BJ (cell line): ENCODE results near the gene AGA. TPM values are rescaled to one million over a fixed set of nuclear protein-coding genes. Genes with fewer than 3 reads are reported as not detected.

Source experiments
- CTCF ChIA-PET: fragments of 350-600 bp; formaldehyde crosslinking; extraction: SDS; loops from one replicate; lab custom pipeline; 2021; ENCODE audit warnings: antibody characterized with exemption, inconsistent platforms; lab: Yijun Ruan, JAX
- POLR2A ChIA-PET: fragments of 300-600 bp; sonication (Branson Sonifier 250); formaldehyde crosslinking; extraction: SDS; loops from one replicate; lab custom pipeline; 2021; ENCODE audit warnings: antibody characterized with exemption; lab: Charles Lee
- DNase-seq: peaks from one replicate; pipeline ENCODE4 v3.0.0-alpha.2; 2011; ENCODE audit warnings: low read depth
- H3K27me3 ChIP-seq: 2 replicates; pipeline ENCODE4 v1.6.0; 2011; ENCODE audit warnings: low read length; ENCODE audit not compliant: control insufficient read depth, insufficient read depth
- H3K36me3 ChIP-seq: 2 replicates; pipeline ENCODE4 v1.5.1; 2011; ENCODE audit warnings: low read length; ENCODE audit not compliant: control insufficient read depth, insufficient read depth
- H3K4me3 ChIP-seq: 2 replicates; pipeline ENCODE4 v1.5.1; 2011; ENCODE audit warnings: low read depth, mild to moderate bottlenecking, control low read depth, low read length
- polyA plus RNA-seq: library from polyadenylated mRNA; depleted of rRNA; stranded (reverse); fragments of >200 nt; gene quantifications from 2 replicates; pipeline ENCODE4 v1.2.3, GENCODE V29; 2011
- TF ChIP-seq, protein P1 (sequence below): IDR thresholded peaks from 2 replicates; pipeline ENCODE4 v1.5.1; 2011; ENCODE audit warnings: low read depth, mild to moderate bottlenecking, control low read depth, inconsistent platforms, low read length, moderate library complexity; ENCODE audit not compliant: insufficient read depth

AGA gene
- polyA plus RNA-seq, 1 experiment, result 102 TPM

DNA sequence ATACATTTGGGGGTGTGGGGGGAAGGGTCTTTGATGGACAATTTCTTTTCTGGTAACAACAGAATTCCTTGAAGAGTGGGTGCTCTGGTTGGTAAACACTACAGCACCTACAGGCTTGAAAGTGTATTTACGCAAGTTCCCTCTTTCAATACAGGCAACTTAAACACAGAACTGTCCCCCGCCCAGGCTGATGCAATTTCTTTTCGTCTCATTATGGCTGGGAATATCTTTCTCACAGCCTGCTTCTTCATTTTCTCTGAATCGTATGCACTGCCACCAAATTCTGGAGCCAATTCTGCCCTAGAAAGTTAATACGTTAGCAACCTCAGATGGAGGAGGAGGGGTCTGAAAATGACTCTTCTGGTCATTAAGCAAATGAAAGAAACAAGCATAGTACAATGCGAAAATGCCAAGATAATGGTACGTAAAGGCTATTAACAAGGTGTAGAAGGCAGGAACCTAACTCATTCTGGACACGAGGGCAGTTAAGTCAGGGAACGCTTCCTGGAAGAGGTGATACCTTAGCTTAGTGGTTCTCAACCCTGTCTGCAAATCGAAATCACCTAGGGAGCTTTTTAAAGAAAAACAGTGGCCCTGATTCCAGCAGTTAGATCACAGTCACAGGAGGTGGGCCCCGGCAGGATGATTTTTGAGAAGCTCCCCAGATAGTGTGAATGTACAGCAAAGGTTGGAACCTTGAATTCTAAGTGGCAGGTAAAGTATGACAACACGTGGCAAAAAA is 1.0 kb downstream of the AGA start:
- peak overlapping the region; percentile 76 for H3K4me3 ChIP-seq
- ChIA-PET POLR2A (interaction anchor here (0.7 to 1.8 kb wide), 3 partner anchors 19 to 119 kb away, joined by 5 to 8 read pairs (median 7); no protein-coding TSS in a partner anchor), CTCF (interaction anchor here (1.0 to 1.6 kb wide), 3 partner anchors 59 to 192 kb away, joined by 3 read pairs; no protein-coding TSS in a partner anchor)
- TF ChIP-seq, protein P1, sequence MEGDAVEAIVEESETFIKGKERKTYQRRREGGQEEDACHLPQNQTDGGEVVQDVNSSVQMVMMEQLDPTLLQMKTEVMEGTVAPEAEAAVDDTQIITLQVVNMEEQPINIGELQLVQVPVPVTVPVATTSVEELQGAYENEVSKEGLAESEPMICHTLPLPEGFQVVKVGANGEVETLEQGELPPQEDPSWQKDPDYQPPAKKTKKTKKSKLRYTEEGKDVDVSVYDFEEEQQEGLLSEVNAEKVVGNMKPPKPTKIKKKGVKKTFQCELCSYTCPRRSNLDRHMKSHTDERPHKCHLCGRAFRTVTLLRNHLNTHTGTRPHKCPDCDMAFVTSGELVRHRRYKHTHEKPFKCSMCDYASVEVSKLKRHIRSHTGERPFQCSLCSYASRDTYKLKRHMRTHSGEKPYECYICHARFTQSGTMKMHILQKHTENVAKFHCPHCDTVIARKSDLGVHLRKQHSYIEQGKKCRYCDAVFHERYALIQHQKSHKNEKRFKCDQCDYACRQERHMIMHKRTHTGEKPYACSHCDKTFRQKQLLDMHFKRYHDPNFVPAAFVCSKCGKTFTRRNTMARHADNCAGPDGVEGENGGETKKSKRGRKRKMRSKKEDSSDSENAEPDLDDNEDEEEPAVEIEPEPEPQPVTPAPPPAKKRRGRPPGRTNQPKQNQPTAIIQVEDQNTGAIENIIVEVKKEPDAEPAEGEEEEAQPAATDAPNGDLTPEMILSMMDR, result no peak
- no peak for DNase-seq
- no peaks in the 10 kb centered on the region for H3K27me3 ChIP-seq
- H3K36me3 ChIP-seq, result peaks cover 2% of the 10 kb centered on the region; the same call in 1 of the 2 replicates

DNA sequence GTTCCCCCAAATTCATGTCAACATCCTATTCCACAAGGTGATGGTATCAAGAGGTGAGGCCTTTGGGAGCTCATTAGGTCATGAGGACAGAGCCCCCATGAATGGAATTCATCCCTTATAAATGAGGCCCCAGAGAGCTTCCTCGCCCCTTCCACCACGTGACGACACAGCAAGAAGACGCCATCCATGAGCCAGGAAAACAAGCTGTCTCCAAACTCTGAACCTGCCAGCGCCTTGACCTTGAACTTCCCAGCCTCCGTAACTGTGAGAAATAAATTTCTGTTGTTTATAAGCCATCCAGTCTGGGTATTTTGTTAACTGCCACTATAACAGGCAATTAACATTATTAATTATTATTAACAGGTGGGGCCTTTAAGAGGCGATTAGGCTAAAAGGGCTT is 5.8 kb downstream of the AGA start:
- TF ChIP-seq, protein P1, result no peak
- ChIA-PET CTCF (interaction anchor here (0.6 kb wide), 1 partner anchor 55 kb away, joined by 3 read pairs; no protein-coding TSS in a partner anchor), POLR2A (no interaction called here)
- no peak overlapping the region for H3K4me3 ChIP-seq
- H3K27me3 ChIP-seq, result no peaks in the 10 kb centered on the region
- DNase-seq, result no peak
- H3K36me3 ChIP-seq, result peaks cover 3% of the 10 kb centered on the region

DNA sequence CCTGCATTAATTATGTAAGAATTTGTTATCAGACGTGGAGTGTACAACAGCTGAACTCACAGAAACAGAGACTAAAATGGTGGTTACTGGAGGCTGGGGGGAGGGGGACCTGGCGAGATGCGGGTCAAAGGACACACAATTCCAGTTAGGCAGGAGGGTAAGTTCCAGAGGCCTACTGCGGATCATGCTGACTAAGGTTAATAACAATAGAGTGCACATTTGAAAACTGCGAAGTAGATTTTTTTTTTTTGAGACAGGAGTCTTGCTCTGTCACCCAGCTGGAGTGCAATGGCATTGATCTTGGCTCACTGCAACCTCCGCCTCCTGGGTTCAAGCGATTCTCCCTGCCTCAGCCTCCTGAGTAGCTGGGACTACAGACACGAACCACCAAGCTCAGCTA is 7.6 kb downstream of the AGA start:
- Histone ChIP-seq H3K4me3 (no peak overlapping the region), H3K36me3 (peaks cover 3% of the 10 kb centered on the region), H3K27me3 (no peaks in the 10 kb centered on the region)
- CTCF ChIA-PET, result interaction anchor here (1.6 kb wide), 1 partner anchor 30 kb away, joined by 4 read pairs; no protein-coding TSS in a partner anchor
- TF ChIP-seq, protein P1, result no peak
- DNase-seq, result no peak
- POLR2A ChIA-PET, result no interaction called here

DNA sequence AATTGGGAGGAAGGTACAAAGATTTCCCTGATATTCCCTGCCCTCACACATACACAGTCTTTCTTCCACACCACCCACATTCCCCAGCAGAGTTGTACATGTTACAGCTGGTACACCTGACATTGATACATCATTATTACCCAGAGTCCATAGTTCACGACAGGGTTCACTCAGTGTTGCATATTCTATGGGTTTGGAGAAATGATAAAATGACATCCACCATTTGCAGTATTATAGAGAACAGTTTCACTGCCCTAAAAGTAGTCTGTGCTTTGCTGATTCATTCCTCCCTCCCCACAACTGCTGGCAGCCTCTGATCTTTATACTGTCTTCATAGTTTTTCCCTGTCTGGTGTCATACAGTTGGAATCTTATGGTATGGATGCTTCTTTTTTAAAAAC is 15.0 kb downstream of the AGA start:
- no peak for DNase-seq
- no peak overlapping the region for H3K4me3 ChIP-seq
- no peaks in the 10 kb centered on the region for H3K27me3 ChIP-seq
- ChIA-PET CTCF (interaction anchor here (1.3 kb wide), 1 partner anchor 11 kb away, joined by 4 read pairs; no protein-coding TSS in a partner anchor), POLR2A (no interaction called here)
- no peaks in the 10 kb centered on the region for H3K36me3 ChIP-seq
- TF ChIP-seq, protein P1, result no peak

DNA sequence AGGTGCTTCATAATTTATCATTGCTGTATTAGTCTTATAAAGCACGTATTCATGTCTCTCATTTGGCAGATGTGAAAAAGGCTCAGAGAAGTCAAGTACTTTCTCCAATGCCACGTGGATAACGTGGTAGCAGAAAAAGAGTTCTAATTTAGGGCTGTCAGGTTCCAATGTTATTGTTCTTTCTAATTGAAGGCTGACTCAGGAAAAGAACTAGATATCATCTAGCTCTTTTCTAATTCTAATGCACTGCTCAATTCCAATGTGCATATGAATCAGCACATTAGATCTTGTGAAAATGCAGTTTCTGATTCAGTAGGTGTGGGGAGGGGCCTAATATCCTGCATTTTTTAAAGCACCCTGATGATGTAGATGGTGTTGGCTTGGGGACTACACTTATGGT is 22.8 kb downstream of the AGA start:
- H3K27me3 ChIP-seq, result no peaks in the 10 kb centered on the region
- ChIA-PET CTCF (no interaction called here), POLR2A (interaction anchor here (0.6 kb wide), 1 partner anchor 151 kb away, joined by 3 read pairs; no protein-coding TSS in a partner anchor)
- no peak for DNase-seq
- no peaks in the 10 kb centered on the region for H3K36me3 ChIP-seq
- no peak overlapping the region for H3K4me3 ChIP-seq
- TF ChIP-seq, protein P1, result no peak
